SIG-M5 (cell line): ENCODE data around the gene GPR137.
A peak's percentile ranks its signal among the peaks of the same experiment; 100 is the strongest.
"Not testable (repeated sequence)": the region's sequence is repeated elsewhere in the genome, so short reads cannot be mapped to it uniquely, and the experiment has no call there.

Source experiments
- DNase-seq: peaks from one replicate; lab custom pipeline; 2025; lab: John Stamatoyannopoulos, UW

The GPR137 gene

GRCh38 chr11:64321026-64321425 lies 35.4 kb downstream of the GPR137 start:
- no peak for DNase-seq

DNA sequence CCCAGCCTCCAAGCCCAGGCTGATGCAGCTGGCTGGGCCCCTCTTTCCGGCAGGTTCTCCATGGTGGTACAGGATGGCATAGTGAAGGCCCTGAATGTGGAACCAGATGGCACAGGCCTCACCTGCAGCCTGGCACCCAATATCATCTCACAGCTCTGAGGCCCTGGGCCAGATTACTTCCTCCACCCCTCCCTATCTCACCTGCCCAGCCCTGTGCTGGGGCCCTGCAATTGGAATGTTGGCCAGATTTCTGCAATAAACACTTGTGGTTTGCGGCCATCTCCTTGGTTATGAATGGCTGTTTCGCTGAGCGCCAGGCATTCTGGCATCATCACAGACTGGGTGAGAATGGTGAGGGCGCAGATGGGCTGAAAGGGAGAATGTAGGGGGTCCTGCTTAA lies 35.9 kb downstream of the GPR137 start:
- no peak for DNase-seq

DNA sequence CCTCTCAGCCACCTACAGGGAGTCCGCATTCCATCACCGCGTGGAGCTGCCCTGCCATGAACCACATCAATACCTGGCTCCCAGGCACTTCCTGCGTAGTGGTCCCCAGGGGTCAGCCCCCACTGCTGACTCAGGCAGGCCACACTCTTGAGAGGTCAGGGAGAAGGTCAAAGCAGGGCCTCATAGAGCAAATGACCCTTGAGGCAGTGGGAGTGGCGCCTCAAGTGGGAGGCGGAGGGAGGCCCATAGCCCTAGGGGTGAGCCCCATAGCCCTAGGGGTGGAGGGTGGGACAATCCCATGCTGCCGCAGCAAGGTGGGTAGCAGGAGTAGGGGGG lies 37.2 kb downstream of the GPR137 start:
- DNase-seq = no peak

DNA sequence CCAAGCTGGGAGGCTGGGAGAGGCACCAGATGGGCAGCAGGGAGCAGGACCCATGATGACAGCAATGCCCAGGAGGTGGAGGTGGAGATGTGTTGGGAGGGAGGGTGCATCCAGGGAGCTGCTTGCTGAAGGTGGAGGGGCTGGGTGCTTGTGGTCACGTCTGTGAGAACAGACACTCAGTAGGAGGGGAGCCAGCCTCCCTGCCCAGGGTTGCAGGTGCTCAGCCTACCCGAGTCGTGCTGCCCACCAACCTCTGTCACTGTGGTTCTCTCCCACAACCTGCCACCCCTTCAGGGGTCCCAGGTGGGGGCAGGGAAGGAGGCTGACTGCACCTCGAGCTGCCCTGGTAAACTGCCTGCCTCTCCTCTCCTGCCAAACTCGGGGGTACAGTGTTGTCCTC lies 37.7 kb downstream of the GPR137 start:
- no peak for DNase-seq

DNA sequence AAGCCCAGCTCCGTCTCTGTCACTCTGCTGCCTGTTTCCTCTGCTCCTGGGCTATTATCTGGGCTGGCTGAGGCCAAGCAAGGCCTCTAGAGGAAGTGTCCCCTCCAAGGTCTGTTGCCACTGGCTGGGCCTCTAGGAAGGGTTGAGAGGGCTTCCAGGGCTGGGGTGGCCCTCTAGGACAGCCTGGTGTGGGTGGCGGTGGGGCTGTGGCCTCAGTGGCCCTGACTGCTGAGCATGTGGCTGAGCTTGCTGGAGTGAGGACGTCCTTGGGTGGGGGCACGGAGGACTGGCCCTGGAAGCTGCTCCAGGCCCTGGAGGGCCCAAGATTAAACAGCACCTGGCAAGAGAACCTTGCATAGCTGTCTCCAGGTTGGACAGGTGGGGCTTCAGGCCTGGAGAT lies 38.3 kb downstream of the GPR137 start:
- not testable (repeated sequence) for DNase-seq

DNA sequence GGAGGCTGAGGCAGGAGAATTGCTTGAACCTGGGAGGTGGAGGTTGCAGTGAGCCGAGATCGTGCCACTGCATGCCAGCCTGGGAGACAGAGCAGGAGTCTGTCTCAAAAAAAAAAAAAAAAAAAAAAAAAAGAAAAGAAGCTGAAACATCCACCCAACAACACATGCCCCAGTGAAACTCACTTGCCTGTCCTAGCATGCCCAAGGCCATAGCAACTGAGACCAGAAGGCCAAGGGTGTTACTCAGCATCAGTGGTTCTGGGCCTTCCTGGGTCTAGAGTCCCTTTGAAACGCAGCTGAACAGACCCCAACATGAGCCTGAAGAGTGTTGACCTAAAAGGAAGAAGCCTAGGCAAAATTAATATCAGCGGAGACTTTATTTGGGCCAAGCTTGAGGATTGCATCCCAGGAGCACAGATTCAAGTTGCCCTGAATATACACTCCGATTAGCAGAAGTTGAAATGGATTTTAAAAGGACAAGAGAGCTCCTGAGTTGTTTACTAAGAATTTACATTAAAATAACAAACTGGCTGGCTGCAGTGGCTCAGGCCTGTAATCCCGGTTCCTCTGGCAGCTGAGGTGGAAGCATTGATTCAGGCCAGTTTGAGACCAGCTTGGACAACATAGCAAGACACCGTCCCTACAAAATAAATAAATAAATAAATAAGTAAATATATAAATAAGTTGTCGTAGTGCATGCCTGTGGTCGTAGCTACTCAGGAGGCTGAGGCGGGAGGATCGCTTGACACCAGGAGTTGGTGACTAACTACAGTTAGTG lies 39.2 kb downstream of the GPR137 start:
- DNase-seq = no peak

GRCh38 chr11:64327375-64327774 lies 41.7 kb downstream of the GPR137 start:
- no peak for DNase-seq

GRCh38 chr11:64327993-64328392 lies 42.3 kb downstream of the GPR137 start:
- no peak for DNase-seq

- no peak for DNase-seq
Observed at GRCh38 chr11:64330888-64331287, 45.2 kb downstream of the GPR137 start.

- no peak for DNase-seq
Observed at GRCh38 chr11:64331569-64332371, 46.1 kb downstream of the GPR137 start.

GRCh38 chr11:64333556-64333955 lies 47.9 kb downstream of the GPR137 start:
- DNase-seq = no peak

GRCh38 chr11:64334764-64335735 lies 49.4 kb downstream of the GPR137 start:
- DNase-seq = peak; percentile 85

- no peak for DNase-seq
Observed at GRCh38 chr11:64337538-64338249, 52.0 kb downstream of the GPR137 start.

GRCh38 chr11:64338716-64339115 lies 53.1 kb downstream of the GPR137 start:
- no peak for DNase-seq
